Measurements from ENCODE around the gene RPL7A.
"Not testable (repeated sequence)": the region's sequence is repeated elsewhere in the genome, so short reads cannot be mapped to it uniquely, and the experiment has no call there.

RPL7A gene

DNA sequence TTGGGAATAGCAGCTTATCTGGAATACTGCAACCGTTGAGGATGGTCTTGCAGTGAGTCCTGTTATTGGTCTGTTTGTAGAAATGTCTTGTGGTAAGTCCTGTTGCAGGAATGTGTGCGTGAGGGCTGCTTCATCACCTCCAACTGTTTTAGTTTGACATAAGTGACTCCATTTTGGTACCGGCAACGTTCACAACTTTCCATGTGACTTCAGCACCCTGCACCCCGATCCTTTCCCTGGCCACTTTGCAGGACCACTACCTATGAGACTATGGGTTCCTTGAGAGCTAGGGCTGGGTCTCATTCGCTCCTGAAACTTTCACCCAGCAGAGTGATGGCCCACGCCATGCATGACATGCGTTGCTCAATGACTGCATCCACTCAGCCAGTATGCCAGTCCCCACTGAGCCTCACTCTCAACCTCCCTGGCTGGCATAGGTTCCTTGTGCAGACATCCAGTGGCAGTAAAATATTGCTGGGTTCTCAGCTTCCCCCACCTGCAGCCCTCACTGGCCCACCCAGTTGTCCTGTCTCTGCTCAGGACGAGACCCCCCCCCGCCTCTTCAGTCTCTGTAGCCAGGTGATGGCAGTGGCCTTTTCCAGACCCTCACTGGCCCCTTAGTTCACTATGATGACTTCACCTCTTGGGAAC is 20.1 kb upstream of the RPL7A start:
- DNase-seq (ENCODE audit: insufficient read length, low spot score) (no peak), FAIRE-seq (no peak)

DNA sequence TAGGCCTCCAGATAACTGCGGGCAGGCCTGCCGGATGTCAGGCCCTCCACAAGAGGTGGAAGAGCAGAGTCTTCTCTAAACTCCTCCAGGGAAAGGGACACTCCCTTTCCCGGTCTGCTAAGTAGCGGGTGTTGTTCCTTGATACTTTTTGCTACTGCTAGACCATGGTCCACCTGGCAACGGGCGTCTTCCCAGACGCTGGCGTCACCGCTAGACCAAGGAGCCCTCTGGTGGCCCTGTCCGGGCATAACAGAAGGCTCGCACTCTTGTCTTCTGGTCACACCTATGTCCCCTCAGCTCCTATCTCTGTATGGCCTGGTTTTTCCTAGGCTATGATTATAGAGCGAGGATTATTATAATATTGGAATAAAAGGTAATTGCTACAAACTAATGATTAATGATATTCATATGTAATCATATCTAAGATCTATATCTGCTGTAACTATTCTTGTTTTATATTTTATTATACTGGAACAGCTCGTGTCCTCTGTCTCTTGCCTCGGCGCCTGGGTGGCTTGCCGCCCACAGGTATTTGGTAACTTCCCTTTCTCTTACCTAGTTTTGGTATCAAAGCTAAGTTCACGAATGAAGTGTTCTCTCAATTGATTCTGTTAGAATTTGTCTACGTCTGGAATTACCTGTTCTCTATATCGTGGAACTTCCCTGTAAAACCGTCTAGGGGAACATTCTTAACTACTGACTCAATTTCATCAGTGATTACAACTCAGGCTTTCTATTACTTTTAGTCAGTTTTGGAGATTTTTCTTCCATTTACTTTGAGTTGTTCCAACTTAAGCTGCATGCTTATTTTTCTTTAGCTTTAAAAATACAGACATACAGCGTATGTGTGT is 18.5 kb upstream of the RPL7A start:
- not testable (repeated sequence) for FAIRE-seq; DNase-seq (ENCODE audit: insufficient read length, low spot score)

GRCh38 chr9:133331221-133331620 is 16.8 kb upstream of the RPL7A start:
- DNase-seq (ENCODE audit: insufficient read length, low spot score) (no peak), FAIRE-seq (no peak)

GRCh38 chr9:133331641-133332380 is 16.2 kb upstream of the RPL7A start:
- DNase-seq (ENCODE audit: insufficient read length, low spot score), result no peak
- FAIRE-seq, result no peak

GRCh38 chr9:133332381-133332730 is 15.7 kb upstream of the RPL7A start:
- DNase-seq (ENCODE audit: insufficient read length, low spot score) (no peak), FAIRE-seq (no peak)

DNA sequence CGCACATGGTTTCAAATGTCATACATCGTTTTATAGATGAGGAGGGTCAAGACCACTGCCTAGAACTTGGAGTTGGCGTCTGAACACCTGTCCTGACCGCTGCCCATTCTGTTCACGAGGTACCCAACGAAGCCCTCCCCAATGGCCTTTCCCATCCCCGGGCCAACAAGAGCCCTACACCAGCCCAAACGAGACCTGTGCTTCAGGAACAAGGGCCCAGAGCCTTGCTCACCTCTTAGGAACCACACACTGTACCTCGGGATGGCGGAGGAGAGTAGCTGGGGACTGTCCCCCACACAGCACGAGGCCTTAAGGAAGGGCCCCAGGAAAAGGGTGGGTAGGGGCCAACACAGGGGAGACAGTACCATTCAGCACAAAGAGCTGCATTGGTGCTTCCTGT is 15.0 kb upstream of the RPL7A start:
- FAIRE-seq (no peak), DNase-seq (ENCODE audit: insufficient read length, low spot score) (no peak)

GRCh38 chr9:133333566-133333965 is 14.5 kb upstream of the RPL7A start:
- FAIRE-seq (no peak), DNase-seq (ENCODE audit: insufficient read length, low spot score) (no peak)

GRCh38 chr9:133334161-133334560 is 13.9 kb upstream of the RPL7A start:
- DNase-seq (ENCODE audit: insufficient read length, low spot score) (no peak), FAIRE-seq (no peak)

GRCh38 chr9:133334888-133335287 is 13.1 kb upstream of the RPL7A start:
- DNase-seq (ENCODE audit: insufficient read length, low spot score); FAIRE-seq: not testable (repeated sequence)

DNA sequence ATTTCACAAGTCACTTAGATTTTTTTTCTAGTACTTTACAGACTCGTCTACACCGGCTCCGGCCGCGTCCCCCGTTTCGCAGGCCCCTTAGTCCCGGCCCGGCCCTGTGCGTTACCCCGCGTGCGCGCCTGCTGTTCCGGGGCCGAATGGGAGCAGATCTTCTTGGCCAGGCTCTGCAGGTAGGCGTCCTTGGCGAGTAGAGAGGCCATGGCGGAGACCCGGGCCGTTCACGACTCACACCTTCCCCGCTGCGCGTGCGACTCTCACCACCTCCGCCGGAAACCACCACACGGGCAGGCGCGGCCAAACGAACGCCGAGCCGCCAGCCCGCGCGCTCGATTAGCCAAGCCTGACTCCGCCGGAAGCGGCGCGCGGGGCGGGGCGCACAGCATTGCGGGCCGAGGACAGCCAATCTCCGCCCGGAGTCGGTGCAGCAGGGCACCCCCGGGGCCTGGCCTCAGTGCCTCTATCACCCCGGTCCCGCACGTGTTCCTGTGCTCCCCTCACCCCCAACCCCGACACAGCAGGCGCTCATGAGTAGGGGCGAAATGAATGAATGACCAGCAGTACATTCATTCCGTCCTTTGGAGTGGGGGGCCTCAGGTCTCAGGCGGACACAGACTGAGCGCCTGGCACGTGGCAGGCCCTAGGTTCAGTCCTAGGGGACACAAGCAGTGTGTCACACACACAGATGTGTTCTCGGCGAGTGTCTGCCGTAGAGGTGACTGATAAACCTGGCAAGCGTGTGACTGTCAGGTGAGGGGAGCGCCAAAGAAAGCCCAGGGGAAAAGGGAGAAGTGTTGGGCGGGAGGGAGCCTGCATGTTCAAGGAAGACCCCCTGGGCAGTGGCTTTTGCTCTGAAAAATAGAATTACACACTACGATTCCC is 11.8 kb upstream of the RPL7A start, which contains the start of gene SURF6:
TSS of gene SURF6 (minus strand) at position 265 of the 888 bp plus-strand sequence. CDS start at position 209, 56 bp downstream.
- peak; percentile 91 for FAIRE-seq

DNA sequence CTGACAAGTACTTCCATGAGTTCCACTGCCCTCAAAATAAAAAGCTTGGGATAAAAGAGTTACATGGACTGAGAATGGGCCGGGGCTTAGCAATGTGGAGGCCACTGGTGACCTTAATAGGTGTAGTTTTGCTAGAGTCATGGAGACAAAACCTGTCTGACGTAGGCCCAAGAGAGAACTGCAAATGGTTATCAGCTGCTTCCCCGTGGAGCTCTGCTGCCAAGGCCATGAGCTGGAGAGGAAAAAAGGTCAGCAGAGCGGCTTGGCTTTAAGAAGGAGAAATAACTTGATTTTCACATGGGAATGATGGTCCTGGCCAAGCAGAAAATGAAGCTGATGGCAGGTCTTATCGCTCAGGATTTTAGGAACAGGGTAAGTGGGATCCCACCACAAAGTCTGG is 8.4 kb upstream of the RPL7A start:
- no peak for DNase-seq (ENCODE audit: insufficient read length, low spot score)
- no peak for FAIRE-seq

More for the DNA sequence above, 11.8 kb upstream of the RPL7A start, which contains the start of gene SURF6:
- DNase-seq (ENCODE audit: insufficient read length, low spot score), result peak; percentile 92

GRCh38 chr9:133340256-133340655 is 7.8 kb upstream of the RPL7A start:
- DNase-seq (ENCODE audit: insufficient read length, low spot score) (no peak), FAIRE-seq (no peak)

DNA sequence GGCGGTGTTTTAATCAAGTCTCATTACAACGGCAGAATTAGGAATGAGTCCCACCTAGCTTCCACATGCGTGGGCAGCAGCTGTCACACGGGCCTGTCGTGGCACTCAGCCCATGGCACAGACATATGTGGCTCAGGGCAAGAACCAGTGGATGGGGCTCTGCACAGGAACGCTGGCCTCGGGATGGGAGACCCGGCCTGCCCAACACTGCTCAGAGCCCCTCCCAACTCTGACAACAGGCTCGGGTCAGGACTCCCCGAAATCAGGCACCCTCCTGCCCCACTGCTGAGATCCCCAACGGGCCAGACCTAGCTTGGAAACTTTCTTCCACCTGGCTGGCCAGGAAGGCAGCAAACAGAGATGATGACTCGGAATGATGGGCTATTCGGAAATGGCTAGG is 7.1 kb upstream of the RPL7A start:
- no peak for DNase-seq (ENCODE audit: insufficient read length, low spot score)
- no peak for FAIRE-seq

DNA sequence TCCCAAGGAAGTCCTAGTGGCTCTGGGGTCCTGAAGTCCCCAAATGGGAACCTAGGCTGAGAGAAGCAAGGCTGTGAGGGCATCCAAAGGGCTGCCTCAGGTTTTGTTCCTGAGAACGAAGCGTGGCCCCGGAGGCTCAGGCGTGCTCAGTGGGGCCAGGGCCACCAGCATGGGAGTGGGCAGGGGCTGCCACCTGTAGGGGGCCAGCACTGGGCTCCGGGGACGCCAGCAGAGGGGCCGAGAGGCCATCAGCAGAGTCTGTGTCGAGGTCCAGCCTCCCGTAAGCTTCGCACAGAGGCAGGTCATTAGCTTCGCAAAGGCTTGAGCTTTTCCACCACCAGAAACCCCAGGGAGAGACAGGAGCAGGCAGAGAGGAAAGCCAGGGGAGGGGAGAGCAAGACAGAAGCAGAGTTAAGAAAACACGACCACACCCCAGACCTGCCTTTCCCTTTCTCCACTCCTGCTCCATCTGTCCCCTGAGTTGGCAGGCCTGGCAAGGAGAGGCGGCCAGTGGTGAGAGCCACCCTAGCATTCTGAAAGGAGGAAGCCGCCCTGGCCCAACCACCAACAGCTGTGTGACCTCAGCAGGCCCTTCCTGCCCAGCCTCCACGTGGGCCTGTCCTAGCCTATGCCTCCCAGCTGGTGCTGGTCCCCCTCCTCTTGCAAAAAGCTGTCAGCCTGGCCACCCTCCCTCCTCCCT is 6.5 kb upstream of the RPL7A start:
- no peak for FAIRE-seq
- no peak for DNase-seq (ENCODE audit: insufficient read length, low spot score)

DNA sequence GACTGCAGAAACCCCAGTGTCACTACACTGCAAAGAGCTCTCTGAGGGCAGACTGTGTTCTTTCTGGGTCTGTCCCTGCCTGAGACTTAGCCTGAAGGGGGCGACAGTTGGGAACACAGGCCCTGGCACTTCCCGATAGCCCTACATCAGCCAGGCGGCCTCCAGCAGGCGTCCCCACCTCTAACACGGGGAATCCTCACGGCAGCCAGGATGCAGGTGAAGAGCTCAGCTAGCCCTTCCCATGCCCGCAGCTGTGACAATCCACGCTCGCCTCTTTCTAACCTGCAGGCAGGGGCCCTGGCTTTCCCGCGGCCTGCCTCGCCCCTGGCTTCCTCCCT is 6.0 kb upstream of the RPL7A start:
- no peak for FAIRE-seq
- DNase-seq (ENCODE audit: insufficient read length, low spot score), result no peak

DNA sequence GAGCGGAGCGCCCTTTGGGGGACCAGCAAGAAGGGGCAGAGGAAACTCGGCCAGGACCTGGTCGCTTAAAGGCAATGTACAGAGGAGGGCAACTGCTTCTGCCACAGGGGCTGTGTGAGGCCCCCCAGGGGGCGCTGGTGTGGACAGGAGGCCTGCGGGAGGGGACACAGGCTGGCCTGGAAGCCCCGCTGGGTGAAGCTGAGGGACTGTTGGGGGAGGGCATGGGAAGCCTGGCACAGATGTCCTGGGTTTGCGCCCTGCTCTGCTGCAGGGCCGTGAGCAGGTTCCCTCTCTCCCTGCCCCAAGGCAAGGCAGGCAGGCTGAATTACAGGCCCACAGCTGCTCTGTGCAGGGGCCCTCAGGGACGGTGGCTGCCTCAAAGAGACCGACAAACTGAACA is 5.4 kb upstream of the RPL7A start:
- DNase-seq (ENCODE audit: insufficient read length, low spot score), result no peak
- FAIRE-seq, result no peak

GRCh38 chr9:133344071-133344470 is 3.9 kb upstream of the RPL7A start:
- no peak for DNase-seq (ENCODE audit: insufficient read length, low spot score)
- no peak for FAIRE-seq

- DNase-seq (ENCODE audit: insufficient read length, low spot score), result no peak
- FAIRE-seq, result no peak
These were observed 3.0 kb upstream of the RPL7A start for GRCh38 chr9:133344979-133345378.

DNA sequence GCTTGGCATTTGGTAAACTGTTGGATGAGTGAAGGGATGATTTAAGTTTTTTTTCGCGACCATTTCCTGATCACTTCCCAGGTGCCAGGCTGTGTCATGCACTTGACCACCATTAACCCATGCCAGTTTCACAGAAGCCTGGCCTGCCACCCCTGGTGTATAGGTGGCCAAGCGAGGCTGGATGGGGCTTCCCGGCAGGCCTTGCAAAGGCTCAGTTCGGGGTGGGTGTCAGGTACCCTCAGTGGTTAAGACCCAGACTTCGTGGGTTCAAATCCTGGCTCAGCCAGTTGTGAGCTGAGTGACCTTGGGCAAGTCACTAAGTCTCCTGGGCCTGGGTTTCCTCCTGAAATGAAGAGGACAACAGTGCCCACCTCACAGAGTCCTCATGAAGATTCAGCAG is 2.4 kb upstream of the RPL7A start:
- DNase-seq (ENCODE audit: insufficient read length, low spot score), result no peak
- no peak for FAIRE-seq

Data from GM19239 (cell line).